ENCODE results near the gene LANCL2. TPM values are rescaled to one million over a fixed set of nuclear protein-coding genes. Genes with fewer than 3 reads are reported as not detected.

Gene LANCL2
- total and polyA plus RNA-seq, 9 of the 15 experiments (the other 6 are each of a cell fraction or from before 2014, with no cell fraction given): 5.3 to 18.5 (median 13.5) TPM

DNA sequence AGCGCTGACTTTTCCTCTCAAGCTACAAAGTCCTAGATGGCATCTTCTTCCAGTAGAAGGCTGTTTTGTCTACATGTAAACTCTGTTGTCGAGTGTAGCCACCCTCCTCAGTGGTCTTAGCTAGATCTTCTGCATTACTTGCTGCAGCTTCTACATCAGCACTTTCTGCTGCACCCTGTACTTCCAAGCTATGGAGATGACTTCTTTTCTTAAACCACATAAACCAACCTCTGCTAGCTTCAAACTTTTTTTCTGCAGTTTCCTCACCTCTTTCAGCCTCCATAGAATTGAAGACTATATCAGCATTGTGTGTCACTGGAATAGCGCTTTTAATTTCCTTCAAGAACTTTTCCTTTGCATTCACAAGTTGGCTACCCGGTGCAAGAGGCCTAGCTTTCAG, 87.8 kb downstream of the LANCL2 start:
- no peak overlapping the region for H3K27ac ChIP-seq (ENCODE audit: extremely low read depth, low read depth, low read length)
- WGBS (ENCODE audit: insufficient coverage, low coverage, missing lambda C conversion rate): 8% methylated on average over 4 of the region's 4 CpGs
- FAIRE-seq: no peak

GRCh38 chr7:55457801-55458200, 92.7 kb downstream of the LANCL2 start:
- Histone ChIP-seq H3K27me3 (ENCODE audit: control insufficient read depth in 2 of 2, insufficient read depth in 2 of 2, low read length in 2 of 2) (no peaks in the 10 kb centered on the region), H3K27ac (ENCODE audit: extremely low read depth, low read depth, low read length) (no peak overlapping the region), H3K9me1 (ENCODE audit: control insufficient read depth, insufficient read depth, low read length) (no peaks in the 10 kb centered on the region), H3K4me3 (no peak overlapping the region), H2AFZ (ENCODE audit: low read depth, low read length) (no peak overlapping the region), H3K36me3 (ENCODE audit: control insufficient read depth, insufficient read depth, low read length) (no peaks in the 10 kb centered on the region), H4K20me1 (replicated peaks; ENCODE audit: control insufficient read depth, insufficient read depth, low read length) (no peaks in the 10 kb centered on the region), H3K4me1 (replicated peaks in 1 of 2; ENCODE audit: control insufficient read depth in 2 of 2, insufficient read depth in 2 of 2, low read length in 2 of 2) (no peaks in the 10 kb centered on the region), H3K9ac (ENCODE audit: insufficient read depth in 1 of 2, low read depth in 2 of 2, low read length in 2 of 2) (no peak overlapping the region), H3K4me2 (ENCODE audit: insufficient read depth, low read length) (no peak overlapping the region), H3K9me3 (replicated peaks; ENCODE audit: control insufficient read depth, insufficient read depth, low read depth, low read length) (no peaks in the 10 kb centered on the region), H3K79me2 (ENCODE audit: control insufficient read depth, insufficient read depth, low read length) (no peaks in the 10 kb centered on the region)
- in situ Hi-C loops (cut with MboI): loop anchor here (10.0 kb wide), 1 partner anchor 1003 kb away; no protein-coding TSS in a partner anchor
- intact Hi-C loops (cut with micrococcal nuclease): no loop called here
- 0% methylated on average over 1 of the region's 1 CpG for WGBS (ENCODE audit: insufficient coverage, low coverage, missing lambda C conversion rate)
- no peak for ATAC-seq
- ChIA-PET POLR2A (no interaction called here), CTCF (ENCODE audit: low intra/inter-chr PET ratio) (no interaction called here)
- FAIRE-seq: no peak
- BruUV-seq (replicated peaks): no TSS peak
- DNase-seq (ENCODE audit: extremely low read depth in 1 of 4, low spot score in 3 of 4): no peak
- no peak for TF ChIP-seq BRCA1 (IDR thresholded peaks at IDR 0.05)
- no peak for TF ChIP-seq BRCA1 (CRISPR knock-in tag; IDR thresholded peaks at IDR 0.05)
- TF ChIP-seq, protein P1, sequence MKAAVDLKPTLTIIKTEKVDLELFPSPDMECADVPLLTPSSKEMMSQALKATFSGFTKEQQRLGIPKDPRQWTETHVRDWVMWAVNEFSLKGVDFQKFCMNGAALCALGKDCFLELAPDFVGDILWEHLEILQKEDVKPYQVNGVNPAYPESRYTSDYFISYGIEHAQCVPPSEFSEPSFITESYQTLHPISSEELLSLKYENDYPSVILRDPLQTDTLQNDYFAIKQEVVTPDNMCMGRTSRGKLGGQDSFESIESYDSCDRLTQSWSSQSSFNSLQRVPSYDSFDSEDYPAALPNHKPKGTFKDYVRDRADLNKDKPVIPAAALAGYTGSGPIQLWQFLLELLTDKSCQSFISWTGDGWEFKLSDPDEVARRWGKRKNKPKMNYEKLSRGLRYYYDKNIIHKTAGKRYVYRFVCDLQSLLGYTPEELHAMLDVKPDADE (conservative IDR thresholded peaks at IDR 0.05; ENCODE audit: control insufficient read depth, low read depth, low read length): no peak
- TF ChIP-seq ELF2 (CRISPR knock-in tag; IDR thresholded peaks at IDR 0.05): no peak
- TF ChIP-seq, protein P2, sequence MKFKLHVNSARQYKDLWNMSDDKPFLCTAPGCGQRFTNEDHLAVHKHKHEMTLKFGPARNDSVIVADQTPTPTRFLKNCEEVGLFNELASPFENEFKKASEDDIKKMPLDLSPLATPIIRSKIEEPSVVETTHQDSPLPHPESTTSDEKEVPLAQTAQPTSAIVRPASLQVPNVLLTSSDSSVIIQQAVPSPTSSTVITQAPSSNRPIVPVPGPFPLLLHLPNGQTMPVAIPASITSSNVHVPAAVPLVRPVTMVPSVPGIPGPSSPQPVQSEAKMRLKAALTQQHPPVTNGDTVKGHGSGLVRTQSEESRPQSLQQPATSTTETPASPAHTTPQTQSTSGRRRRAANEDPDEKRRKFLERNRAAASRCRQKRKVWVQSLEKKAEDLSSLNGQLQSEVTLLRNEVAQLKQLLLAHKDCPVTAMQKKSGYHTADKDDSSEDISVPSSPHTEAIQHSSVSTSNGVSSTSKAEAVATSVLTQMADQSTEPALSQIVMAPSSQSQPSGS (CRISPR knock-in tag; IDR thresholded peaks at IDR 0.05): no peak
- TF ChIP-seq DEAF1 (CRISPR knock-in tag; IDR thresholded peaks at IDR 0.05): no peak
- TF ChIP-seq ZKSCAN3 (CRISPR knock-in tag; IDR thresholded peaks at IDR 0.05): no peak
- no peak for TF ChIP-seq YBX1 (IDR thresholded peaks at IDR 0.05)
- no peak for TF ChIP-seq DDX20 (tag; IDR thresholded peaks at IDR 0.05; ENCODE audit: low read depth)
- TF ChIP-seq CBX2 (IDR thresholded peaks at IDR 0.05; ENCODE audit: insufficient read depth, low read length, poor library complexity, severe bottlenecking): no peak

More for the DNA sequence above, 87.8 kb downstream of the LANCL2 start:
- Histone ChIP-seq H2AFZ (ENCODE audit: low read depth, low read length) (no peak overlapping the region), H3K4me2 (ENCODE audit: insufficient read depth, low read length) (no peak overlapping the region), H3K36me3 (ENCODE audit: control insufficient read depth, insufficient read depth, low read length) (no peaks in the 10 kb centered on the region), H3K27me3 (ENCODE audit: control insufficient read depth in 2 of 2, insufficient read depth in 2 of 2, low read length in 2 of 2) (peaks cover 0 to 18% of the 10 kb centered on the region in 2 experiments; a peak in 3 of 5 replicates), H3K9ac (ENCODE audit: insufficient read depth in 1 of 2, low read depth in 2 of 2, low read length in 2 of 2) (no peak overlapping the region), H4K20me1 (replicated peaks; ENCODE audit: control insufficient read depth, insufficient read depth, low read length) (no peaks in the 10 kb centered on the region), H3K4me3 (no peak overlapping the region), H3K9me1 (ENCODE audit: control insufficient read depth, insufficient read depth, low read length) (no peaks in the 10 kb centered on the region), H3K79me2 (ENCODE audit: control insufficient read depth, insufficient read depth, low read length) (no peaks in the 10 kb centered on the region), H3K4me1 (replicated peaks in 1 of 2; ENCODE audit: control insufficient read depth in 2 of 2, insufficient read depth in 2 of 2, low read length in 2 of 2) (no peaks in the 10 kb centered on the region; a peak in 1 of 5 replicates), H3K9me3 (replicated peaks; ENCODE audit: control insufficient read depth, insufficient read depth, low read depth, low read length) (no peaks in the 10 kb centered on the region)
- DNase-seq (ENCODE audit: extremely low read depth in 1 of 4, low spot score in 3 of 4) (no peak), ATAC-seq (no peak)
- POLR2A ChIA-PET: interaction anchor here (0.8 kb wide), 1 partner anchor 14 kb away, joined by 3 read pairs; no protein-coding TSS in a partner anchor
- TF ChIP-seq SRSF1 (IDR thresholded peaks at IDR 0.05; ENCODE audit: low read depth, low read length) (no peak), POLR2G (IDR thresholded peaks at IDR 0.05; ENCODE audit: low read depth, low read length) (no peak), ATF7 (IDR thresholded peaks at IDR 0.05) (no peak), GATA2 (CRISPR knock-in tag; IDR thresholded peaks at IDR 0.05) (no peak), ZNF212 (CRISPR knock-in tag; IDR thresholded peaks at IDR 0.05) (no peak), HDAC3 (IDR thresholded peaks at IDR 0.05; ENCODE audit: borderline replicate concordance, partially characterized antibody) (no peak), NFYB (IDR thresholded peaks at IDR 0.05; ENCODE audit: extremely low read depth, insufficient read length) (no peak), KAT2B (IDR thresholded peaks at IDR 0.05; ENCODE audit: low read depth, low read length) (no peak), ZNF436 (CRISPR knock-in tag; IDR thresholded peaks at IDR 0.05) (no peak)
- BruUV-seq (replicated peaks): no TSS peak
- intact Hi-C loops (cut with micrococcal nuclease): no loop called here
- in situ Hi-C loops (cut with MboI): loop anchor here (10.0 kb wide), 1 partner anchor 998 kb away; no protein-coding TSS in a partner anchor
- CTCF ChIA-PET (ENCODE audit: low intra/inter-chr PET ratio): no interaction called here
